IMR-90 (cell line): Measurements from ENCODE around the gene S100A6. TPM values are rescaled to one million over a fixed set of nuclear protein-coding genes. Genes with fewer than 3 reads are reported as not detected.

Experiments used
- ATAC-seq: fragments of 200-7000 bp; cut with Tn5 transposase; 2 replicates; pipeline ENCODE4 v1.9.1; 2020; ENCODE audit warnings: low read depth, mild to moderate bottlenecking, moderate library complexity
- BruUV-seq: library from RNA; stranded (reverse); fragments of 400-500 nt; replicated peaks from 2 replicates; lab custom pipeline; 2021; lab: Mats Ljungman, UMichigan
- CTCF ChIA-PET: fragments of 300-600 bp; formaldehyde crosslinking; extraction: SDS; loops from one replicate; lab custom pipeline; 2021; ENCODE audit warnings: antibody characterized with exemption; lab: Yijun Ruan, JAX
- POLR2A ChIA-PET: fragments of 300-600 bp; sonication (Branson Sonifier 250); formaldehyde crosslinking; loops from one replicate; lab custom pipeline; 2022; ENCODE audit warnings: antibody characterized with exemption; ENCODE audit not compliant: unreplicated experiment; lab: Charles Lee
- DNase-seq: peaks from one replicate; pipeline ENCODE4 v3.0.0; 2013
- H2AFZ ChIP-seq: replicated peaks from 2 replicates; pipeline ENCODE3; 2013; ENCODE audit warnings: low read length, mild to moderate bottlenecking; ENCODE audit not compliant: poor library complexity
- H2AK5ac ChIP-seq: 2 replicates; pipeline ENCODE4 v1.6.1; 2013; ENCODE audit warnings: low read depth, low read length, inconsistent platforms
- H2AK9ac ChIP-seq: replicated peaks from 2 replicates; pipeline ENCODE3; 2013; ENCODE audit warnings: mild to moderate bottlenecking, low read depth, low read length, moderate library complexity; ENCODE audit not compliant: poor library complexity
- H2BK120ac ChIP-seq: 2 replicates; pipeline ENCODE4 v1.6.1; 2013; ENCODE audit warnings: low read depth, low read length, inconsistent platforms
- H2BK15ac ChIP-seq: 3 replicates; pipeline ENCODE4 v1.6.1; 2013; ENCODE audit warnings: low read depth, low read length, inconsistent platforms
- H2BK20ac ChIP-seq: 2 replicates; pipeline ENCODE4 v1.6.1; 2013; ENCODE audit warnings: low read depth, mild to moderate bottlenecking, inconsistent platforms, low read length, moderate library complexity
- H2BK5ac ChIP-seq: 2 replicates; pipeline ENCODE4 v1.6.1; 2013; ENCODE audit warnings: mild to moderate bottlenecking, low read depth, low read length, inconsistent platforms; ENCODE audit not compliant: poor library complexity, severe bottlenecking
- H3K14ac ChIP-seq: replicated peaks from 2 replicates; pipeline ENCODE4 v1.6.1; 2013; ENCODE audit warnings: low read depth, low read length, inconsistent platforms
- H3K18ac ChIP-seq: 2 replicates; pipeline ENCODE4 v1.6.1; 2013; ENCODE audit warnings: low read depth, low read length, control low read depth
- H3K23ac ChIP-seq: 2 replicates; pipeline ENCODE4 v1.6.1; 2013; ENCODE audit warnings: low read depth, low read length, inconsistent platforms
- H3K27ac ChIP-seq: 2 replicates; pipeline ENCODE4 v1.5.1; 2013; ENCODE audit warnings: mild to moderate bottlenecking, control low read depth, low read length; ENCODE audit not compliant: insufficient read depth
- H3K27me3 ChIP-seq: 2 replicates; pipeline ENCODE4 v1.6.1; 2013; ENCODE audit warnings: low read length; ENCODE audit not compliant: control insufficient read depth, insufficient read depth
- H3K36me3 ChIP-seq: 2 replicates; pipeline ENCODE4 v1.6.1; 2013; ENCODE audit warnings: low read length, mixed read lengths; ENCODE audit not compliant: control insufficient read depth, insufficient read depth
- H3K4ac ChIP-seq: 2 replicates; pipeline ENCODE4 v1.6.1; 2013; ENCODE audit warnings: low read depth, low read length, inconsistent platforms
- H3K4me1 ChIP-seq: 2 replicates; pipeline ENCODE4 v1.6.1; 2013; ENCODE audit warnings: low read length, mixed read lengths; ENCODE audit not compliant: control insufficient read depth, insufficient read depth
- H3K4me2 ChIP-seq: 2 replicates; pipeline ENCODE4 v1.6.1; 2013; ENCODE audit warnings: low read depth, mild to moderate bottlenecking, control low read depth, low read length, moderate library complexity
- H3K4me3 ChIP-seq: 2 replicates; pipeline ENCODE4 v1.5.1; 2013; ENCODE audit warnings: low read depth, mild to moderate bottlenecking, control low read depth, low read length, moderate library complexity; ENCODE audit not compliant: insufficient read depth
- H3K56ac ChIP-seq: 2 replicates; pipeline ENCODE4 v1.6.1; 2013; ENCODE audit warnings: low read length, inconsistent platforms; ENCODE audit not compliant: insufficient read depth; ENCODE audit errors: extremely low read depth
- H3K79me1 ChIP-seq, 2 experiments: 2 replicates each; pipeline ENCODE4 v1.6.1; 2013; ENCODE audit warnings: low read length in 2 of 2, inconsistent platforms in 1 of 2, low read depth in 1 of 2
- H3K9ac ChIP-seq: 2 replicates; pipeline ENCODE4 v1.6.1; 2013; ENCODE audit warnings: low read depth, low read length, control low read depth
- H3K9me1 ChIP-seq: 2 replicates; pipeline ENCODE4 v1.6.1; 2013; ENCODE audit warnings: low read length, inconsistent platforms; ENCODE audit not compliant: insufficient read depth
- H3K9me3 ChIP-seq: 2 replicates; pipeline ENCODE4 v1.6.1; 2013; ENCODE audit warnings: low read length; ENCODE audit not compliant: control insufficient read depth, insufficient read depth
- H4K20me1 ChIP-seq: 2 replicates; pipeline ENCODE4 v1.6.1; 2013; ENCODE audit warnings: low read length, inconsistent platforms; ENCODE audit not compliant: insufficient read depth
- H4K5ac ChIP-seq: 2 replicates; pipeline ENCODE4 v1.6.1; 2013; ENCODE audit warnings: mild to moderate bottlenecking, low read depth, low read length, control low read depth
- H4K8ac ChIP-seq, 2 experiments: 2 replicates each; pipeline ENCODE4 v1.6.1; 2013; ENCODE audit warnings: low read depth in 2 of 2, low read length in 2 of 2, control low read depth in 1 of 2, inconsistent platforms in 1 of 2
- H4K91ac ChIP-seq: 2 replicates; pipeline ENCODE4 v1.6.1; 2013; ENCODE audit warnings: low read depth, low read length, inconsistent platforms; ENCODE audit not compliant: insufficient read depth
- BHLHE40 ChIP-seq: fragments of 150-350 bp; IDR thresholded peaks from 2 replicates; pipeline ENCODE4 v1.6.1; 2016; ENCODE audit warnings: mild to moderate bottlenecking, low read depth, low read length
- CEBPB ChIP-seq: IDR thresholded peaks from 2 replicates; pipeline ENCODE4 v1.6.1; 2012; ENCODE audit warnings: low read depth, low read length, improper control_type of control experiment
- CHD1 ChIP-seq: IDR thresholded peaks from 2 replicates; pipeline ENCODE4 v1.6.1; 2012; ENCODE audit warnings: low read depth, low read length, improper control_type of control experiment
- ELK1 ChIP-seq: fragments of 150-350 bp; IDR thresholded peaks from 2 replicates; pipeline ENCODE4 v1.6.1; 2016; ENCODE audit warnings: low read depth, mild to moderate bottlenecking, low read length, moderate library complexity, borderline replicate concordance
- MAFK ChIP-seq: IDR thresholded peaks from 2 replicates; pipeline ENCODE4 v1.6.1; 2012; ENCODE audit warnings: low read depth, low read length, improper control_type of control experiment
- MXI1 ChIP-seq: IDR thresholded peaks from 2 replicates; pipeline ENCODE4 v1.6.1; 2012; ENCODE audit warnings: low read depth, mild to moderate bottlenecking, low read length, moderate library complexity, borderline replicate concordance
- NFE2L2 ChIP-seq: fragments of 150-350 bp; IDR thresholded peaks from 2 replicates; pipeline ENCODE4 v1.6.1; 2016; ENCODE audit warnings: low read depth, mild to moderate bottlenecking, low read length
- POLR2A ChIP-seq: IDR thresholded peaks from 2 replicates; pipeline ENCODE4 v1.6.1; 2012; ENCODE audit warnings: mild to moderate bottlenecking, low read depth, low read length
- RAD21 ChIP-seq: IDR thresholded peaks from 2 replicates; pipeline ENCODE4 v1.6.1; 2012; ENCODE audit warnings: low read length, improper control_type of control experiment
- RCOR1 ChIP-seq: IDR thresholded peaks from 2 replicates; pipeline ENCODE4 v1.6.1; 2012; ENCODE audit warnings: mild to moderate bottlenecking, low read length, improper control_type of control experiment; ENCODE audit not compliant: insufficient replicate concordance
- SMC3 ChIP-seq: fragments of 150-350 bp; IDR thresholded peaks from 2 replicates; pipeline ENCODE4 v1.6.1; 2016; ENCODE audit warnings: low read depth, mild to moderate bottlenecking, antibody characterized with exemption, low read length, moderate library complexity
- WGBS, 2 experiments: methylation state at CpG; one replicate each; pipeline versions ENCODE4 v1.1.5 to v1.1.7; 2013; ENCODE audit warnings: missing lambda C conversion rate in 2 of 2; ENCODE audit not compliant: insufficient read length in 1 of 2; ENCODE audit errors: extremely low coverage in 2 of 2; 5-methylcytosine and 5-hydroxymethylcytosine counted together
- dilution Hi-C: fragments of 300-500 bp; cut with HindIII; formaldehyde crosslinking; loops from one replicate; pipeline ENCODE4 v1.14.3; 2018; ENCODE audit warnings: low sequenced_read_pairs; ENCODE audit not compliant: unreplicated experiment
- in situ Hi-C: fragments of 300-500 bp; cut with MboI; formaldehyde crosslinking; loops from 3 replicates; pipeline ENCODE4 v1.14.3; 2019; ENCODE audit warnings: low sequenced_read_pairs, inconsistent platforms, mixed read lengths
- intact Hi-C: fragments of 100-400 bp; cut with micrococcal nuclease; formaldehyde crosslinking; loops from 2 replicates; pipeline ENCODE4 v1.10.0; 2022
- polyA plus RNA-seq, 3 experiments: library from polyadenylated mRNA; depleted of rRNA; stranded (reverse); fragments of >200 nt; gene quantifications; 2 replicates each; pipeline ENCODE4 v1.2.3, GENCODE V29; 2012; ENCODE audit warnings: low replicate concordance in 1 of 3
- total RNA-seq: library from RNA; depleted of rRNA; stranded (reverse); fragments of >200 nt; gene quantifications from 2 replicates; pipeline ENCODE4 v1.2.3, GENCODE V29; 2012
- TF ChIP-seq, protein P1 (sequence below): conservative IDR thresholded peaks from 2 replicates; pipeline ENCODE4 v1.5.1; 2012; ENCODE audit warnings: mild to moderate bottlenecking, low read depth, low read length, improper control_type of control experiment
- TF ChIP-seq, protein P2 (sequence below): fragments of 150-350 bp; IDR thresholded peaks from 2 replicates; pipeline ENCODE4 v1.6.1; 2017; ENCODE audit warnings: mild to moderate bottlenecking, antibody characterized with exemption, low read length, low read depth

Gene S100A6
- total and polyA plus RNA-seq, 2 of the 4 experiments (the other 2 are of a cell fraction) = 373 to 1,755 TPM

GRCh38 chr1:153536012-153536670, 350 bp upstream of the S100A6 start:
- peak overlapping the region; percentile 97 for H3K9ac ChIP-seq
- peak overlapping the region; percentile 99 for H3K4ac ChIP-seq
- no peaks in the 10 kb centered on the region for H3K27me3 ChIP-seq
- dilution Hi-C loops (no loop called here), intact Hi-C loops (no loop called here), in situ Hi-C loops (loop anchor here (25.0 kb wide), 1 partner anchor 426 kb away; the partner anchor contains the start of genes CREB3L4, CRTC2 and SLC39A1)
- CTCF ChIA-PET = interaction anchor here (0.8 to 1.5 kb wide), 2 partner anchors 25 to 32 kb away, joined by 4 to 5 read pairs; no protein-coding TSS in a partner anchor
- peak overlapping the region; percentile 91 for H3K27ac ChIP-seq
- peak overlapping the region; percentile 99 for H3K14ac ChIP-seq
- DNase-seq (peak; percentile 89), ATAC-seq (peak; percentile 76)
- peak overlapping the region; percentile 96 for H2BK5ac ChIP-seq
- peak overlapping the region; percentile 62 for H3K18ac ChIP-seq
- H4K20me1 ChIP-seq = peaks cover 18% of the 10 kb centered on the region
- WGBS, 2 experiments = 0% methylated on average over 13 of the region's 38 CpGs; no CpG with 5 or more reads in 1 of the 2 experiments
- H4K8ac ChIP-seq = peak overlapping the region; percentile 76 to 99
- peak overlapping the region; percentile 45 for H4K5ac ChIP-seq
- peak overlapping the region; percentile 96 for H2AFZ ChIP-seq
- H2BK120ac ChIP-seq = peak overlapping the region; percentile 91
- H3K79me1 ChIP-seq = peaks cover 5 to 67% of the 10 kb centered on the region in 2 experiments; a peak in 3 of 4 replicates
- peaks cover 11% of the 10 kb centered on the region for H3K36me3 ChIP-seq
- H3K4me3 ChIP-seq = peak overlapping the region; percentile 82
- peak overlapping the region; percentile 89 for H3K56ac ChIP-seq
- POLR2A ChIA-PET = interaction anchor here (0.7 to 3.9 kb wide), 8 partner anchors 9 to 91 kb away, joined by 3 to 34 read pairs (median 8); partner anchors contain the start of genes S100A13, S100A2, S100A3 and S100A4
- H4K91ac ChIP-seq = peak overlapping the region; percentile 98
- BruUV-seq = no TSS peak
- peak overlapping the region; percentile 99 for H2AK5ac ChIP-seq
- peak overlapping the region; percentile 57 for H2BK15ac ChIP-seq
- no peaks in the 10 kb centered on the region for H3K9me3 ChIP-seq
- H3K4me2 ChIP-seq = peak overlapping the region; percentile 90
- H3K9me1 ChIP-seq = peaks cover 35% of the 10 kb centered on the region
- peak overlapping the region; percentile 100 for H2AK9ac ChIP-seq
- peak overlapping the region; percentile 91 for H3K23ac ChIP-seq
- peak overlapping the region; percentile 82 for H2BK20ac ChIP-seq
- peaks cover 36% of the 10 kb centered on the region for H3K4me1 ChIP-seq
- TF ChIP-seq CHD1 (no peak), RCOR1 (no peak), RAD21 (no peak), POLR2A (no peak), SMC3 (no peak; the same call in 1 of the 2 replicates), CEBPB (peak; percentile 56), MAFK (no peak), BHLHE40 (peak; percentile 84), MXI1 (0 out of 2 replicates have a peak, but pooled peaks have one; percentile 20), ELK1 (no peak), NFE2L2 (peak; percentile 15; the same call in 1 of the 2 replicates)
- TF ChIP-seq, protein P1, sequence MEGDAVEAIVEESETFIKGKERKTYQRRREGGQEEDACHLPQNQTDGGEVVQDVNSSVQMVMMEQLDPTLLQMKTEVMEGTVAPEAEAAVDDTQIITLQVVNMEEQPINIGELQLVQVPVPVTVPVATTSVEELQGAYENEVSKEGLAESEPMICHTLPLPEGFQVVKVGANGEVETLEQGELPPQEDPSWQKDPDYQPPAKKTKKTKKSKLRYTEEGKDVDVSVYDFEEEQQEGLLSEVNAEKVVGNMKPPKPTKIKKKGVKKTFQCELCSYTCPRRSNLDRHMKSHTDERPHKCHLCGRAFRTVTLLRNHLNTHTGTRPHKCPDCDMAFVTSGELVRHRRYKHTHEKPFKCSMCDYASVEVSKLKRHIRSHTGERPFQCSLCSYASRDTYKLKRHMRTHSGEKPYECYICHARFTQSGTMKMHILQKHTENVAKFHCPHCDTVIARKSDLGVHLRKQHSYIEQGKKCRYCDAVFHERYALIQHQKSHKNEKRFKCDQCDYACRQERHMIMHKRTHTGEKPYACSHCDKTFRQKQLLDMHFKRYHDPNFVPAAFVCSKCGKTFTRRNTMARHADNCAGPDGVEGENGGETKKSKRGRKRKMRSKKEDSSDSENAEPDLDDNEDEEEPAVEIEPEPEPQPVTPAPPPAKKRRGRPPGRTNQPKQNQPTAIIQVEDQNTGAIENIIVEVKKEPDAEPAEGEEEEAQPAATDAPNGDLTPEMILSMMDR = no peak
- TF ChIP-seq, protein P2, sequence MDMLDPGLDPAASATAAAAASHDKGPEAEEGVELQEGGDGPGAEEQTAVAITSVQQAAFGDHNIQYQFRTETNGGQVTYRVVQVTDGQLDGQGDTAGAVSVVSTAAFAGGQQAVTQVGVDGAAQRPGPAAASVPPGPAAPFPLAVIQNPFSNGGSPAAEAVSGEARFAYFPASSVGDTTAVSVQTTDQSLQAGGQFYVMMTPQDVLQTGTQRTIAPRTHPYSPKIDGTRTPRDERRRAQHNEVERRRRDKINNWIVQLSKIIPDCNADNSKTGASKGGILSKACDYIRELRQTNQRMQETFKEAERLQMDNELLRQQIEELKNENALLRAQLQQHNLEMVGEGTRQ = peak; percentile 91
